DND-41 (cell line): ENCODE measurements around the gene ARHGEF19.

Experiments
- ATAC-seq: fragments of 200-7000 bp; cut with Tn5 transposase; 3 replicates; pipeline ENCODE4 v1.9.1; 2021; ENCODE audit warnings: low read depth; ENCODE audit not compliant: insufficient read depth
- DNase-seq: peaks from one replicate; pipeline ENCODE4 v3.0.0-alpha.2; 2020
- H2AFZ ChIP-seq: 2 replicates; pipeline ENCODE4 v1.6.0; 2012; ENCODE audit warnings: low read depth, low read length
- H3K27ac ChIP-seq: 2 replicates; pipeline ENCODE4 v1.5.1; 2012; ENCODE audit warnings: low read length, inconsistent platforms
- H3K27me3 ChIP-seq: fragments of 200-600 bp; sonication (generic); 2 replicates; pipeline ENCODE4 v1.6.0; 2012; ENCODE audit warnings: low read length, mild to moderate bottlenecking, inconsistent platforms; ENCODE audit not compliant: insufficient read depth, poor library complexity
- H3K36me3 ChIP-seq: 2 replicates; pipeline ENCODE4 v1.5.1; 2012; ENCODE audit warnings: low read length, inconsistent platforms; ENCODE audit not compliant: insufficient read depth
- H3K4me1 ChIP-seq: 2 replicates; pipeline ENCODE4 v1.5.1; 2012; ENCODE audit warnings: mild to moderate bottlenecking, low read length; ENCODE audit not compliant: insufficient read depth
- H3K4me2 ChIP-seq: 2 replicates; pipeline ENCODE4 v1.6.0; 2012; ENCODE audit warnings: mild to moderate bottlenecking, moderate library complexity, low read length, inconsistent platforms; ENCODE audit not compliant: insufficient read depth
- H3K4me3 ChIP-seq, 2 experiments: fragments of 200-600 bp in 1 of 2; shearing (Covaris generic) in 1 of 2; 2 replicates each; pipeline ENCODE4 v1.5.1; 2012 to 2016; ENCODE audit warnings: inconsistent platforms in 2 of 2, low read length in 2 of 2, mild to moderate bottlenecking in 2 of 2, low read depth in 1 of 2, moderate library complexity in 1 of 2
- H3K79me2 ChIP-seq: 2 replicates; pipeline ENCODE4 v1.6.0; 2012; ENCODE audit warnings: low read length, inconsistent platforms; ENCODE audit not compliant: insufficient read depth
- H3K9ac ChIP-seq: 2 replicates; pipeline ENCODE4 v1.6.0; 2012; ENCODE audit warnings: low read depth, mild to moderate bottlenecking, inconsistent platforms, low read length, moderate library complexity
- H3K9me3 ChIP-seq: 2 replicates; pipeline ENCODE4 v1.5.1; 2012; ENCODE audit warnings: low read length, moderate library complexity, mild to moderate bottlenecking, inconsistent platforms; ENCODE audit not compliant: insufficient read depth, severe bottlenecking
- H4K20me1 ChIP-seq: 2 replicates; pipeline ENCODE4 v1.6.0; 2012; ENCODE audit warnings: low read length; ENCODE audit not compliant: insufficient read depth
- CTCF ChIP-seq: IDR thresholded peaks from 2 replicates; pipeline ENCODE4 v1.5.1; 2012; ENCODE audit warnings: borderline replicate concordance, low read length, moderate library complexity, mild to moderate bottlenecking; ENCODE audit not compliant: poor library complexity, severe bottlenecking; ENCODE audit errors: extremely low read depth
- EZH2 ChIP-seq: IDR thresholded peaks from 3 replicates; pipeline ENCODE4 v1.6.1; 2012; ENCODE audit warnings: borderline replicate concordance, low read depth, mild to moderate bottlenecking, moderate library complexity, low read length, inconsistent platforms; ENCODE audit not compliant: severe bottlenecking

Gene ARHGEF19

GRCh38 chr1:16189003-16189402 is 23.4 kb downstream of the ARHGEF19 start:
- H3K36me3 ChIP-seq = no peaks in the 10 kb centered on the region
- TF ChIP-seq CTCF (no peak), EZH2 (no peak)
- peaks cover 4% of the 10 kb centered on the region for H3K27me3 ChIP-seq
- H3K27ac ChIP-seq = no peak overlapping the region
- H3K9me3 ChIP-seq = no peaks in the 10 kb centered on the region
- H2AFZ ChIP-seq = no peak overlapping the region
- no peaks in the 10 kb centered on the region for H3K79me2 ChIP-seq
- H4K20me1 ChIP-seq = no peaks in the 10 kb centered on the region; the same call in 1 of the 2 replicates
- no peak for DNase-seq
- no peak overlapping the region for H3K4me3 ChIP-seq
- no peak overlapping the region for H3K9ac ChIP-seq
- ATAC-seq = no peak
- no peaks in the 10 kb centered on the region for H3K4me1 ChIP-seq
- no peak overlapping the region for H3K4me2 ChIP-seq

- H3K4me3 ChIP-seq = no peak overlapping the region
- H2AFZ ChIP-seq = no peak overlapping the region
- TF ChIP-seq EZH2 (no peak), CTCF (peak; percentile 99)
- H3K4me1 ChIP-seq = no peaks in the 10 kb centered on the region
- no peaks in the 10 kb centered on the region for H3K9me3 ChIP-seq
- no peak overlapping the region for H3K9ac ChIP-seq
- H3K27ac ChIP-seq = no peak overlapping the region
- no peak overlapping the region for H3K4me2 ChIP-seq
- H3K79me2 ChIP-seq = no peaks in the 10 kb centered on the region
- no peaks in the 10 kb centered on the region for H3K36me3 ChIP-seq
- H4K20me1 ChIP-seq = no peaks in the 10 kb centered on the region; the same call in 1 of the 2 replicates
- DNase-seq = peak; percentile 76
- H3K27me3 ChIP-seq = peaks cover 4% of the 10 kb centered on the region
- ATAC-seq = peak; percentile 96
Measured at GRCh38 chr1:16187748-16188401, 24.6 kb downstream of the ARHGEF19 start.

- no peaks in the 10 kb centered on the region for H3K9me3 ChIP-seq
- no peak overlapping the region for H3K27ac ChIP-seq
- H2AFZ ChIP-seq = no peak overlapping the region
- ATAC-seq (no peak), DNase-seq (no peak)
- H3K79me2 ChIP-seq = no peaks in the 10 kb centered on the region
- TF ChIP-seq CTCF (no peak), EZH2 (no peak)
- no peaks in the 10 kb centered on the region; the same call in 1 of the 2 replicates for H4K20me1 ChIP-seq
- H3K4me2 ChIP-seq = no peak overlapping the region
- H3K9ac ChIP-seq = no peak overlapping the region
- peaks cover 4% of the 10 kb centered on the region for H3K27me3 ChIP-seq
- no peak overlapping the region for H3K4me3 ChIP-seq
- H3K4me1 ChIP-seq = no peaks in the 10 kb centered on the region
- no peaks in the 10 kb centered on the region for H3K36me3 ChIP-seq
Measured at GRCh38 chr1:16186655-16187235, 25.7 kb downstream of the ARHGEF19 start.
